Activated CD4-positive, alpha-beta T cell treated with anti-CD3 and anti-CD28 coated beads, Interleukin-2, amount 10 ng/mL, durations not matched to agents 7 days and 5 days (primary cell): Measurements from ENCODE around the gene PHF23. TPM values are rescaled to one million over a fixed set of nuclear protein-coding genes. Genes with fewer than 3 reads are reported as not detected.
A peak's percentile ranks its signal among the peaks of the same experiment; 100 is the strongest.

Experiments
- CTCF ChIA-PET: fragments of 350-600 bp; sonication (Branson Sonifier 250); formaldehyde crosslinking; loops from one replicate; lab custom pipeline; 2021; ENCODE audit warnings: antibody characterized with exemption; lab: Charles Lee
- POLR2A ChIA-PET: fragments of 350-600 bp; sonication (Branson Sonifier 250); formaldehyde crosslinking; loops from one replicate; lab custom pipeline; 2021; ENCODE audit warnings: antibody characterized with exemption; lab: Charles Lee
- DNase-seq: peaks from one replicate; pipeline ENCODE4 v3.0.0-alpha.2; 2020
- H3K27ac Mint-ChIP-seq: one replicate; pipeline ENCODE4 v1.8.0; 2021; ENCODE audit warnings: mild to moderate bottlenecking, moderate library complexity, mixed read lengths
- H3K27me3 Mint-ChIP-seq: one replicate; pipeline ENCODE4 v1.8.0; 2021; ENCODE audit warnings: mixed read lengths
- H3K36me3 Mint-ChIP-seq: one replicate; pipeline ENCODE4 v1.8.0; 2021; ENCODE audit warnings: low read depth, mixed read lengths
- H3K4me1 Mint-ChIP-seq: one replicate; pipeline ENCODE4 v1.8.0; 2021; ENCODE audit warnings: mixed read lengths
- H3K4me3 Mint-ChIP-seq: one replicate; pipeline ENCODE4 v1.8.0; 2021; ENCODE audit warnings: mild to moderate bottlenecking, moderate library complexity, mixed read lengths
- H3K9me3 Mint-ChIP-seq: one replicate; pipeline ENCODE4 v1.8.0; 2021; ENCODE audit warnings: mixed read lengths
- total RNA-seq, 2 experiments: library from RNA; stranded (reverse); gene quantifications; one replicate each; pipeline ENCODE4 v1.2.3, GENCODE V29; 2021

PHF23 gene
- total RNA-seq, 2 experiments from 2014 or later, result 55.9 to 59.2 TPM

GRCh38 chr17:7221278-7222092 is 17.8 kb downstream of the PHF23 start:
- Mint-ChIP-seq H3K4me3 (peak overlapping the region; percentile 91), H3K27me3 (no peaks in the 10 kb centered on the region), H3K4me1 (peaks cover 42% of the 10 kb centered on the region), H3K27ac (peak overlapping the region; percentile 72), H3K36me3 (peaks cover 21% of the 10 kb centered on the region), H3K9me3 (no peaks in the 10 kb centered on the region)
- DNase-seq, result no peak
- ChIA-PET POLR2A (interaction anchor here (0.9 kb wide), 1 partner anchor 21 kb away, joined by 3 read pairs; the partner anchor contains the start of gene GABARAP), CTCF (interaction anchor here (0.6 to 5.0 kb wide), 12 partner anchors 7 to 467 kb away, joined by 3 to 48 read pairs (median 4); partner anchors contain the start of genes DVL2, GABARAP and PHF23)

GRCh38 chr17:7220593-7221277 is 18.5 kb downstream of the PHF23 start:
- no peaks in the 10 kb centered on the region for H3K9me3 Mint-ChIP-seq
- no peaks in the 10 kb centered on the region for H3K27me3 Mint-ChIP-seq
- H3K4me1 Mint-ChIP-seq, result peaks cover 50% of the 10 kb centered on the region
- ChIA-PET POLR2A (interaction anchor here (0.9 to 1.9 kb wide), 2 partner anchors 22 to 175 kb away, joined by 3 to 5 read pairs; partner anchors contain the start of gene GABARAP), CTCF (interaction anchor here (0.6 to 5.0 kb wide), 14 partner anchors 8 to 466 kb away, joined by 3 to 48 read pairs (median 3); partner anchors contain the start of genes DVL2, GABARAP and PHF23)
- peaks cover 19% of the 10 kb centered on the region for H3K36me3 Mint-ChIP-seq
- DNase-seq, result peak; percentile 68
- H3K4me3 Mint-ChIP-seq, result peak overlapping the region; percentile 91
- H3K27ac Mint-ChIP-seq, result peak overlapping the region; percentile 81

GRCh38 chr17:7219812-7220592 is 19.3 kb downstream of the PHF23 start, which contains the start of the genes ACADVL and DLG4:
ACADVL (plus strand) TSS chr17:7219938; CDS start chr17:7219985, 47 bp downstream.
DLG4 (minus strand) TSS chr17:7219836.
- H3K4me1 Mint-ChIP-seq, result peaks cover 56% of the 10 kb centered on the region
- CTCF ChIA-PET, result interaction anchor here (0.6 to 5.0 kb wide), 16 partner anchors 9 to 174 kb away, joined by 3 to 48 read pairs (median 3); partner anchors contain the start of genes DVL2, GABARAP and PHF23
- peak within 1 kb of the TSS; percentile 89 for H3K27ac Mint-ChIP-seq
- no peaks in the 10 kb centered on the region for H3K9me3 Mint-ChIP-seq
- POLR2A ChIA-PET, result interaction anchor here (0.9 to 1.9 kb wide), 2 partner anchors 18 to 174 kb away, joined by 3 to 5 read pairs; no protein-coding TSS in a partner anchor
- H3K27me3 Mint-ChIP-seq, result no peaks in the 10 kb centered on the region
- peak; percentile 74 for DNase-seq
- H3K4me3 Mint-ChIP-seq, result peak within 1 kb of the TSS; percentile 91
- H3K36me3 Mint-ChIP-seq, result peaks cover 19% of the 10 kb centered on the region

- Mint-ChIP-seq H3K27ac (peak overlapping the region; percentile 89), H3K4me3 (peak overlapping the region; percentile 91), H3K36me3 (peaks cover 19% of the 10 kb centered on the region), H3K9me3 (no peaks in the 10 kb centered on the region), H3K4me1 (peaks cover 62% of the 10 kb centered on the region), H3K27me3 (no peaks in the 10 kb centered on the region)
- ChIA-PET CTCF (interaction anchor here (0.6 to 5.0 kb wide), 10 partner anchors 10 to 167 kb away, joined by 3 to 48 read pairs (median 4); partner anchors contain the start of genes DVL2, GABARAP and PHF23), POLR2A (interaction anchor here (0.9 to 1.9 kb wide), 2 partner anchors 19 to 173 kb away, joined by 3 to 5 read pairs; no protein-coding TSS in a partner anchor)
- no peak for DNase-seq
Observed at GRCh38 chr17:7219229-7219811, 19.9 kb downstream of the PHF23 start.

- no peaks in the 10 kb centered on the region for H3K9me3 Mint-ChIP-seq
- no peak for DNase-seq
- peaks cover 15% of the 10 kb centered on the region for H3K36me3 Mint-ChIP-seq
- ChIA-PET CTCF (interaction anchor here (0.8 to 5.0 kb wide), 7 partner anchors 9 to 167 kb away, joined by 3 to 48 read pairs (median 4); partner anchors contain the start of genes DVL2 and GABARAP), POLR2A (interaction anchor here (0.9 kb wide), 1 partner anchor 20 kb away, joined by 3 read pairs; no protein-coding TSS in a partner anchor)
- peaks cover 66% of the 10 kb centered on the region for H3K4me1 Mint-ChIP-seq
- H3K27me3 Mint-ChIP-seq, result no peaks in the 10 kb centered on the region
- peak overlapping the region; percentile 91 for H3K4me3 Mint-ChIP-seq
- H3K27ac Mint-ChIP-seq, result peak overlapping the region; percentile 68
Observed at GRCh38 chr17:7218758-7219157, 20.5 kb downstream of the PHF23 start.

GRCh38 chr17:7218166-7218565 is 21.1 kb downstream of the PHF23 start:
- Mint-ChIP-seq H3K27ac (peak overlapping the region; percentile 72), H3K9me3 (no peaks in the 10 kb centered on the region), H3K4me1 (peaks cover 71% of the 10 kb centered on the region), H3K27me3 (no peaks in the 10 kb centered on the region), H3K4me3 (peak overlapping the region; percentile 58), H3K36me3 (peaks cover 10% of the 10 kb centered on the region)
- CTCF ChIA-PET, result interaction anchor here (1.6 to 5.0 kb wide), 3 partner anchors 9 to 166 kb away, joined by 3 to 48 read pairs (median 4); no protein-coding TSS in a partner anchor
- POLR2A ChIA-PET, result no interaction called here
- no peak for DNase-seq

- Mint-ChIP-seq H3K27me3 (peaks cover 1% of the 10 kb centered on the region), H3K4me3 (peak overlapping the region; percentile 58), H3K36me3 (peaks cover 10% of the 10 kb centered on the region), H3K4me1 (peaks cover 72% of the 10 kb centered on the region), H3K9me3 (no peaks in the 10 kb centered on the region), H3K27ac (peak overlapping the region; percentile 82)
- no peak for DNase-seq
- CTCF ChIA-PET, result interaction anchor here (1.6 kb wide), 1 partner anchor 8 kb away, joined by 3 read pairs; no protein-coding TSS in a partner anchor
- POLR2A ChIA-PET, result no interaction called here
Observed at GRCh38 chr17:7217113-7217987, 21.9 kb downstream of the PHF23 start.

GRCh38 chr17:7216242-7217112 is 22.8 kb downstream of the PHF23 start:
- no peak for DNase-seq
- peaks cover 7% of the 10 kb centered on the region for H3K27me3 Mint-ChIP-seq
- no peaks in the 10 kb centered on the region for H3K9me3 Mint-ChIP-seq
- H3K4me1 Mint-ChIP-seq, result peaks cover 76% of the 10 kb centered on the region
- peaks cover 6% of the 10 kb centered on the region for H3K36me3 Mint-ChIP-seq
- ChIA-PET CTCF (interaction anchor here (0.6 to 1.0 kb wide), 3 partner anchors 10 to 80 kb away, joined by 3 to 4 read pairs (median 3); no protein-coding TSS in a partner anchor), POLR2A (no interaction called here)
- peak overlapping the region; percentile 31 for H3K27ac Mint-ChIP-seq
- H3K4me3 Mint-ChIP-seq, result peak overlapping the region; percentile 34

- Mint-ChIP-seq H3K27ac (peak overlapping the region; percentile 31), H3K36me3 (peaks cover under 1% of the 10 kb centered on the region), H3K4me3 (peak overlapping the region; percentile 77), H3K27me3 (peaks cover 9% of the 10 kb centered on the region), H3K9me3 (no peaks in the 10 kb centered on the region), H3K4me1 (peaks cover 71% of the 10 kb centered on the region)
- DNase-seq, result no peak
- CTCF ChIA-PET, result interaction anchor here (0.6 to 2.0 kb wide), 4 partner anchors 10 to 170 kb away, joined by 3 to 5 read pairs (median 4); no protein-coding TSS in a partner anchor
- POLR2A ChIA-PET, result no interaction called here
Observed at GRCh38 chr17:7215652-7216180, 23.5 kb downstream of the PHF23 start.
